GM18502 (cell line): ENCODE data around the gene ST8SIA6.

Source experiments
- ATAC-seq: cut with Tn5 transposase; IDR thresholded peaks from one replicate; pipeline ENCODE4 v1.9.1; 2021; ENCODE audit warnings: mild to moderate bottlenecking; ENCODE audit not compliant: unreplicated experiment, poor library complexity

ST8SIA6 gene

GRCh38 chr10:17396004-17396403 lies 58.4 kb downstream of the ST8SIA6 start:
- ATAC-seq, result no peak

- no peak for ATAC-seq
These were observed 59.5 kb downstream of the ST8SIA6 start for GRCh38 chr10:17394854-17395253.

DNA sequence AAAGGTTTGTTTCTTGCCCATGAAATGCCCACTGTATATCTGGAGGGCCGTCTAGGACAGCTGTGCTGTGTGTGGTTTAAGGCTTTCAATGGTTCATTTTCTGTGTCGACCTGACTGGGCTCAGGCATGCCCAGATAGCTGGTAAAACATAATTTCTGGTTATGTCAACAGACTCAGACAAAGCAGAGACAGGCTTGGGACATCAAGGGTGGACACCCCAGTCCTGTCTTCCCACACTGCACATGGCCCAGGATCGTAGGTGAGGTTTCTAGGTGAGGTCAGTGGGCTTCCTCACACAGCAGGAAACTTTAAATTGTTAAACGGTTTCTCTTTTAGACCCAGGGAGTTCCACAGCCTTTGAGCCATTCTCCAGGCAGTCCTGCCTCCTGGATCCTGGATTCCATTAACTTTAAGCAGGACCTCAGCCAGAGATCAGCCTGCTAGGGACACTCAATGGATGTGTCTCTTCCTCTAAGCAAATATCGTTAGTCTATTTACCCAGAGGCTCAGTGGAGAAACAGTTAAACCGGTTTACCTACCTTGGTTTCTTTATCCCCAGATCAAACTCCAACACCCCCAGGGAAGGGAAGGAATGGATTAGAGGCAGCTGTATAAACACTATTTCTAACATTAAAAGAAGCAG lies 66.4 kb downstream of the ST8SIA6 start:
- ATAC-seq, result no peak

DNA sequence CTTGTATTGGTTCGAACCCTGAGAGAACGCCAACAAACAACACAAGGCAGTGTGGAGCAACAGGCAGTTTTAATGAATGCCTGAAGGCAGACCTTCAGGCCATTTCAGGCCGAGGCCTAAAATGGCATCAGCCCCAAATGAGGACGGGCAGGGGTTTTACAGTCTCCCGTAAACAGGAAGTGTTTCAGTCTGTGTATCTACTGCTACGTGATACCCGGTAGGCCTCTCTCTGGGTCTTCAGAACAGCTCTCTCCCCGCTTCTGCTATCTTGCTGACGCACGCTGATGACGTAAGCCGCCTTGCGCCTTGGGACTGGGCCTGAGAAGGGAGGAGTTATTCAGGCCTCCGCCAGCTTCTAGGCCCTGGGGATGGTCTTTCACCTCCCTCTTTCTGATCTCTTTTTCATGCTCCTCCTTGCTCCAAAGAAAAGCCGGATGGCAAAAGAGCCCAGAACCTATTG lies 67.7 kb downstream of the ST8SIA6 start:
- ATAC-seq, result no peak

DNA sequence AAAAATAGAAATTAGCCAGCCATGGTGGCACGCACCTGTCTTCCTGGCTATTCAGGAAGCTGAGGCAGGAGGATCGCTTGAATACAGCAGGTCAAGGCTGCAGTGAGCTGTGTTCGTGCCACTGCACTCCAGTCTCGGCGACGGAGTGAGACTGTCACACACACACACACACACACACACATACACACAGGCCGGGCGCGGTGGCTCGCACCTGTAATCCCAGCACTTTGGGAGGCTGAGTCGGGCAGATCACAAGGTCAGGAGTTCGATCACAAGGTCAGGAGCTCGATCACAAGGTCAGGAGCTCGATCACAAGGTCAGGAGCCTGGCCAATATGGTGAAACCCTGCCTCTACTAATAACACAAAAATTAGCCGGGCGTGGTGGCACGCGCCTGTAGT lies 68.4 kb downstream of the ST8SIA6 start:
- no peak for ATAC-seq

DNA sequence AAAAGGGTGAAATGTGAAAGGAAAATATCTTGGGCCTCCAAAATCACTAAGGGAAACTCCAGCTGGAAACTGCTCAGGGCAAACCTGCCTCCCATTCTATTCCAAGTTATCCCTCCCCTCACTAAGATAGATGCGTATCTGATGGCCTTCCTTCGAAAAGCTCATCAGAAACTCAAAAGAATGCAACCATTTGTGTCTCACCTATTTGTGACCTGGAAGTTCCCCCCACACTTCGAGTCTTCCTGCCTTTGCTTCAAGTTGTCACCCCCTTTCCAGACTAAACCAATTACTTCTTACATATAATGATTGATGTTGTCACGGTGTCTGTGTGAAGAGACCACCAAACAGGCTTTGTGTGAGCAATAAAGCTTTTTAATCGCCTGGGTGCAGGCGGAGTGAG lies 69.3 kb downstream of the ST8SIA6 start:
- no peak for ATAC-seq

- ATAC-seq, result no peak
These were observed 70.4 kb downstream of the ST8SIA6 start for GRCh38 chr10:17383801-17384555.

GRCh38 chr10:17381502-17382142 lies 72.8 kb downstream of the ST8SIA6 start:
- ATAC-seq, result no peak

GRCh38 chr10:17380888-17381287 lies 73.5 kb downstream of the ST8SIA6 start:
- ATAC-seq, result no peak

- ATAC-seq, result no peak
These were observed 74.4 kb downstream of the ST8SIA6 start for GRCh38 chr10:17380016-17380415.

- ATAC-seq, result no peak
These were observed 75.2 kb downstream of the ST8SIA6 start for GRCh38 chr10:17379151-17379690.

GRCh38 chr10:17375936-17376584 lies 78.3 kb downstream of the ST8SIA6 start:
- peak; percentile 61 for ATAC-seq

DNA sequence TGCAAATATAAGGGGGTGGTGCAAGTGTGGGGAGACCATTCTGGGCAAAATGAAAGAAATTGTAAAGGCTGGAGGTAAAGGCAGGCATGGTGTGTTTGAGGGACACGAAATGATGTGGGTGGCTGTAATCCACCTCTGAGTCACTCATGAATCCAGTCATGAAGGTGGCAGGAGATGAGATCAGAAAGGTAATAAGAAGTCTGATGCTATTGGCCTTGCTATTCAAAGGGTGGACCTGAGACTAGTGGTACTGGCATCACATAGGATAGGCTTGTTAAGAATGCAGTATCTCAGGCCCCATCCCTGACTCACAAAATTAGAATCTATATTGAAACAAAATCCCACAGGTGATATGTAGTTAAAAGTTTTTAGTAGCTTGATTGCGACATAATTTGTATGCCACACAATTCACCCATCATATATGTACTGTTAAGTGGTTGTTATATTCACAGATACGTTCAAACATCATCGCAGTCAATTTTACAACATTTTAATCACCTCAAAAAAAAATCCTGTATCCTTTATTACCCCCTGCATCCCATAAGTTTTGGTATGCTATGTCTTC lies 85.6 kb downstream of the ST8SIA6 start:
- ATAC-seq, result no peak

DNA sequence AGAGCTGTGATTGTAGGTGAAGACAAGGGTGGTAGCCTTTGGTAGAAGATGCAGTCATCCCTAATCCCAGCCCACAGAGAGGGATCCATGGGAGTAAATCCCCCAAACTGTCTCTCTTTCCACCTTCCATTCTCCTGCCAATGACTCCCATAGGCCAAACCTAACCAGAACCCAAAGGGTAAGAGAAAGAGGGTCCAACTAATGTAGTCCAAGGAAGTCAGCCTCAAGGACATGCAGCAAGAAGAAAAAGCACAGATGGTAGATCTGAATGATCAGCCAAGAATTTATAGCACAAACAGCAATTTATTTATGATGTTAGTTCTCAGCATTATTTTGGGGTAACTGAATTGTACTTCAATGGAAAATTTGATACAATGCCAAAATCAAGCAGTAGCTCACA lies 87.7 kb downstream of the ST8SIA6 start:
- no peak for ATAC-seq

DNA sequence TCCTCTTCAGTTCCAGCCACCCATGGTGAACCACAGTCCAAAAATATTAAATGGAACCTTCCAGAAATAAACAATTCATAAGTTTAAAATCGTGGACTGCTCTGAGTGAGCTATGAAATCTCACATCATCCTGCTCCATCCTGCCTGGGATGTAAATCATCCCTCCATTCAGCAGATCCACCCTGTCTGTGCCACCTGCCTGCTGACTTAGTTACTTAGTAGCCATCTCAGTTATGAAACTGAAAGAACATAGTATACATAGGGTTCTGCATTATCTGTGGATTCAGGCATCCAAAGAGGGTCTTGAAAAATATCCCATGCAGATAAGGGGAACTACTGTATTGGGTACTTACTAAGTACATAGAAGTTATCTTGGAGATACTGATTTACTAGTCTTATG lies 89.0 kb downstream of the ST8SIA6 start:
- no peak for ATAC-seq

- no peak for ATAC-seq
These were observed 95.9 kb downstream of the ST8SIA6 start for GRCh38 chr10:17358461-17358860.

- no peak for ATAC-seq
These were observed 96.6 kb downstream of the ST8SIA6 start for GRCh38 chr10:17357781-17358180.

DNA sequence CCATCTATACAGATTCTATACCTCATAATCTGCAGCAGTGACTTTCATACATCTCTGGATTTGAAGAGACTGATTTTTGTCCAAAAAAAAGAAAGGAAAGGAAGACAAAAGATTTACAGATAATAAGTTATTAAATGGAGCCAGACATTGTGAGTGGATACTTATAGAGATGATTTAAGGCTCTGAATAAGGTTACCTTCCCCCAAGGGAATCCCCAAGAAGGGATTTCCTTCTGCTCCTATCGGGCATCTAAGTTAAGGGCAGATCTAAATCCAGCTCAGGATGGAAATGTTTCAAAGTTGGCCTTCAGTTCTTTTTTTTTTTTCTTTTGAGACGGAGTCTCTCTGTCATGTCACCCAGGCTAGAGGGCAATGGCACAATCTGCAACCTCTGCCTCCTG lies 97.6 kb downstream of the ST8SIA6 start:
- ATAC-seq, result no peak

- no peak for ATAC-seq
These were observed 99.6 kb downstream of the ST8SIA6 start for GRCh38 chr10:17354781-17355180.

DNA sequence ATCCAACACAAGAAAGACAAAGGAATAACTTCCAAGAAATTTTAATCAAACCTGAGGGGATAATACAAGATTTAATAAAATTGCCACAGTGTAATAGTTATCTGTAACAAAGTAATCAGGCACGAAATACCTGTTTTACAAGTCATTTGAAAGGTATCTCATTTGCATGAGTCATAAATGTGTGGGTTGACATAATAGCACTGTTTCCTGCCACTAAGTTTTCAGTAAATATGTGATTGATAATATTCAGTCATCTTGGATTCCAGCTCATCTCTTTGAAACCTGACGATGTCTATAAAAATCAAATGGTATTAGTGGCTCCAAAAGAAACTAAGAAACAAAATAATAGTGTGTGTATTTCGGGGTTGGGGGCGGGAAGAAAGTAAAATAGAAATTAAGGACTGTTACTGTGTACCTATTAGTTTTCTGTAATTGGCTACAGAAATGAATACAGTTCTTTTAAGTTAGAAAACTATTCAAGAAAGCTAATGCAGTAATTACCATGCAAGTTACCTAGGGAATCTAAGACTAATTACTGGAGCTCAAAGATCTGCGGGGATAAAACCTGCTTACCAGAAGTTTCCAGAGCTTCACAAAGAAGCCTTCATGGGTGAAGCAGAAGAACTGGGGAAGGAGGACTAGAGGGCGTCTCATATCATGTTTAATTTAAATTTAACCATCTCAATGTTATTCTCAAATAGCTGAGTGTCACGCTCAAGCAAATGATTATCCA lies 100.7 kb downstream of the ST8SIA6 start:
- no peak for ATAC-seq
